GM19467 (cell line): Measurements from ENCODE around the gene DNAH2.

Experiments
- ATAC-seq: cut with Tn5 transposase; IDR thresholded peaks from one replicate; pipeline ENCODE4 v1.9.1; 2021; ENCODE audit warnings: mild to moderate bottlenecking, moderate library complexity; ENCODE audit not compliant: unreplicated experiment

Gene DNAH2

DNA sequence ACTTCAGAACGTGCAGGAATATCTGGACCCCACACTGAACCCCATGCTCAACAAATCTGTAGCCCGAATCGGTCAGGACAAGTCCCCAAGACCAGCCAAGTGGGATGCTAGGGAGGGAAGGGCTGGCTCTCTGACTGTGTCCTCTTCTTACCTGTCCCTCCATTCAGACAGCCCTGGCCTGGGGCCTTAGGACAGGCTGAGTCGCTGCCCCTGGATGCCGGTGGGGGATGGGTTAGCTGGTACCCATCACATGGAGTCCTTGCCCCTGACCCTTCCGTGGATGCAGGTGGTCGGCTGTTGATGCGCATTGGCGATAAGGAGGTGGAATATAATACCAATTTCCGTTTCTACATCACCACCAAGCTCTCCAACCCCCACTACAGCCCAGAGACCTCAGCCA lies 100.5 kb downstream of the DNAH2 start:
- no peak for ATAC-seq

DNA sequence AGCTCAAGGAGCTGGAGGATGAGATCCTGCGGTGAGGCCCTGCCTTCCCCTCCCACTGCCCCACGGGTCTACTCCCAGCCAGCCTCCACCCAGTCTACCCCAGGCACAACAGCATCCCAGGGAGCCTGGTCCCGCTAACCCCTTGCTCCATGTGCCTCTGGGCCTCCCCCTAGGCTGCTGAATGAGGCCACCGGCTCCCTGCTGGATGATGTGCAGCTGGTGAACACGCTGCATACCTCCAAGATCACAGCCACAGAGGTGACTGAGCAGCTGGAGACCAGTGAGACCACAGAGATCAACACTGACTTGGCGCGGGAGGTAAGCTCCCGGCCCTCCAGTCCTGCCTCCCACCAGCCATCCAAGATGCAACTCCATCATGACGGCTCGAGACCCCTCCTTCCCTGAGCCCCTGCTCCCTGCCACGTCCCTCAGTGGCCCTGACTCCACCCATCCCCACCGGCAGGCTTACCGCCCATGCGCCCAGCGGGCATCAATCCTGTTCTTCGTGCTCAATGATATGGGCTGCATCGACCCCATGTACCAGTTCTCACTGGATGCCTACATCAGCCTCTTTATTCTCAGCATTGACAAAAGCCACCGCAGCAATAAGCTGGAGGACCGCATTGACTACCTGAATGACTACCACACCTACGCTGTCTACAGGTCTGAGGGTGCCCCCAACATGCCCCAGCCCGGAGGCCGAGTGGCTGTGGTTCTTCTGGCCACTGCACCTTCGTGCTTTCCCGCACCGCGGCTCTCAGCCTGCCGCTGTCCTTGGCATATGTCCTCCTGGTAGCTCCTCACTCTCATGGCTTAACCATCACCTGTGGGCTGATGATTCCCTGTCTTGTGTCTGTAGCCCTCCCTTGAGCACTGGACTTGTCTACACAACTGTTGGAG lies 101.5 kb downstream of the DNAH2 start:
- no peak for ATAC-seq

DNA sequence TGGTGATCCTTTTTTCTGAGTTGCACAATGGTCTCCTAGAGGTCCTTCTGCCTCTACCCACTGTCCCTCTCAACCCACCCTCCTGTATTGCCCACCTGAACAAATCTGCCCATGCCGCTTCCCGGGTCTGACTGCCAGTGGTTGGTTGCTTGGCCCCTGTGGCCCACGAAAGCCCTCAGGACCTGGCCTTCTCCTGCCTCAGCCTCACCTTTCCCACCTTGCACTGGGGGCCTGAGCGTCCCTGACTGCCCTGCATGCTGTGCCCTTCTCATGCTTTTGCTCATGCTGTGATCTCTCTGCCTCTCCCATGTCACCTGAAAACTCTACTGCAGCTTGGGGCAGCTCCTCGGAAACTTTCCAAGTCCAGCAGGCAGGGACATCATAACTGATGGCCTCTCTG lies 102.7 kb downstream of the DNAH2 start:
- ATAC-seq, result no peak

DNA sequence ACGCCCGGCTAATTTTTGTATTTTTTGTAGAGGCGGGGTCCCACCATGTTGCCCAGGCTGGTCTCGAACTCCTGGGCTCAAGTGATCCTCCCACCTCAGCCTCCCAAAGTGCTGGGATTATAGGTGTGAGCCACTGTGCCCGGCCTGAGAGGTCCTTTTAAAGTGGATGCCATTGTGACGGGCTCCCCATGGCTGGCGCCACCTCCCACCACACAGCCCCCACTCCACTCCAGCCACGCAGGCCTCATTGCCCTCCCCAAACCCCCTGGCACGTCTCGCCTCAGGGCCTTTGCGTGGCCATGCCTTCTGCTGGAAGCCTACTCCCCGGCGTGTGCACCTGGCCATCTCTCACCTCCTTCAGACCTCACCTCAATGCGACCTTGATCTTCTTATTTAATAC lies 104.6 kb downstream of the DNAH2 start:
- no peak for ATAC-seq

DNA sequence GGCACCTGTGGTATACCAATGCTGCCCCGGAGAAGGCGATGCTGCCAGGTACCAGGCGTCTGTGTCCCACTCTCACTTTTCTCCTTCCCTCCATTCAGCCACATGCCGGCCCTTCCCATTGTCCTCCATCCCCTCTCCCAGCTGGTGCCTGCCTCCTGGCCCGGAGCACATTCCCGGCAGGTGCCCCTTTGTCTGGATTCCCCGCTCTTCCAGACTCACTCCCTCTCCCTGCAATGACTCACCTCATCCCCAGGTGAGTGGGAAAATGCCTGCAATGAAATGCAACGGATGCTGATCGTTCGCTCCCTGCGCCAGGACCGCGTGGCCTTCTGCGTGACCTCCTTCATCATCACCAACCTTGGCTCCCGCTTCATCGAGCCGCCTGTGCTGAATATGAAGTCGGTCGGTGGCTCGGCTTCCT lies 106.0 kb downstream of the DNAH2 start:
- no peak for ATAC-seq

DNA sequence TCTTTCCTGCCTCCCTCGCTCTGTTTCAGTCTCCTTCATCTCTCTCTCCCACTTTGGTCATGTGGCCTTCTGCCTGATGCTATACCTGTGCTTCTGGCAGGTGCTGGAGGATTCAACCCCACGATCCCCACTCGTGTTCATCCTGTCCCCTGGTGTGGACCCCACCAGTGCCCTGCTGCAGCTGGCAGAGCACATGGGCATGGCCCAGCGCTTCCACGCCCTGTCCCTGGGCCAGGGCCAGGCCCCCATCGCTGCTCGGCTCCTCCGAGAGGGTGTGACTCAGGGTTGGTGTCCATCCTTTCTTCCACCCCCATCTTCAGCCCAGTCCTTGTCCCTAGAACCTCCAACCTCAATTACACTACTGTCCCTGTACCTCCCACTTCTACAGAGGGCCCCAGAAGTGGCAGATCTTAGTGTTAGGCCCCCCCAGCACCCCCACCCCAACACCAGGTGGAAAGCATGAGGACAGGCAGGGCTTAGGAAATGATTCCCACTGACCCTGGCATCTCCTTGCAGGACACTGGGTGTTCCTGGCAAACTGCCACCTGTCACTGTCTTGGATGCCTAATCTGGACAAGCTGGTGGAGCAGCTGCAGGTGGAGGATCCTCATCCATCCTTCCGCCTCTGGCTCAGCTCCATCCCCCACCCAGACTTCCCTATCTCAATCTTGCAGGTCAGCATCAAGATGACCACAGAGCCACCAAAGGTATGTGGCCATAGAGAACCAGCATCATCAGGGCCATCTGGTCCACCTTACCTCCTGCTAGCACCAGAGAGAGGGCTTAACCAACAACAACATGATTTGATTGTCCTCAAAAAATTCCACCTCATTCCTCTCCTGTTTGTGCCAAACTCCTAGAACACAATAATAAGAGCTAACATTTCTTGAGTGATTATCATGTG lies 106.7 kb downstream of the DNAH2 start:
- no peak for ATAC-seq

DNA sequence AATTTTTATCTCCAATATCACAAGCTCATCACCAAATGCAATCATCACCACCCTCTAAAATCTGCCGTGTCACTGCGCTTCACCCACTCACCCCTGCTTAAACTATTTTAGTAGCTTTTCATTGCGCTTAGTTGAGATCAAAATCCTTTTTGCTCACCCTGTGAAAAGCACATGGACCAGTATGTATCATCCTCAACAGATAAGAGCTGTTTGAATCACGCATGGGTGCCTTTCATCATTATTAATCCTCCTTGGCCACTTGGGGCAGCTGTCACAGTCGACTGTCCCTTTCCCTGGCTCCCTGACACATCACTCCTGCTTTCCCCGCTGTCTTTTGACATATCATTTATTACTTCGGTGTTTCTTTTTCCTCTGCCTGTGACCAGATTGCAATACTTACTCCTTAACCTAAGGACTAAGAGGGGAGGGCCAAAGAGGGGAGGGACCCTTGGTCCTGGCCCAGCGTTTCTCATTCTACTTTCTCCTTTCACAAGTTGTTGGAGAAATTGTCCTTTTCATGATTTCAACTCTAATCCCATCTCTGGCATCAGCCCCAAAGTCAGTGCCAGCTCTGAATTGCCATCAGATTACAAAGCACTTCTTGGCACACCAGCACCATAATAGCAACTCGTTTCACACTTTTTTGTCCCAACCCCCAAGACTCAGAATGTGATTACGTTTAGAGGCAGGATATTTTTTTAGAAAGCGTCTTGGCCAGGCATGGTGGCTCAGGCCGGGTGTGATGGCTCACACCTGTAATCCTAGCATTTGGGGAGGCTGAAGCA lies 107.9 kb downstream of the DNAH2 start:
- no peak for ATAC-seq

DNA sequence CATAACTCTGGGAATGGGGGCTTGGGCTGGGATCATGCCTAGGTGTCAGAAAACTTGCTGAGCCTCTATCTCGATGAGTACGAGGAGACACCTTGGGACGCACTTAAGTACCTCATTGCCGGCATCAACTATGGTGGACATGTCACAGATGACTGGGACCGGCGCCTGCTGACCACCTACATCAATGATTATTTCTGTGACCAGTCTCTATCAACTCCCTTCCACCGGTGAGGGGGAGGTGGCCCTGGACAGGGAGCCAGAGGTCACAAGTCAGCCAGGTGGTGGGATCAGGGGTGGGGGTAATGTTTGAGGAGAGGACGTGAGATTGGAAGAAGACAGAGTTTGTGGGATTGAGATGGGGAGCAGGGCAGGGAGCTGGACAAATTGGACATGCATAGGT lies 113.1 kb downstream of the DNAH2 start:
- no peak for ATAC-seq

DNA sequence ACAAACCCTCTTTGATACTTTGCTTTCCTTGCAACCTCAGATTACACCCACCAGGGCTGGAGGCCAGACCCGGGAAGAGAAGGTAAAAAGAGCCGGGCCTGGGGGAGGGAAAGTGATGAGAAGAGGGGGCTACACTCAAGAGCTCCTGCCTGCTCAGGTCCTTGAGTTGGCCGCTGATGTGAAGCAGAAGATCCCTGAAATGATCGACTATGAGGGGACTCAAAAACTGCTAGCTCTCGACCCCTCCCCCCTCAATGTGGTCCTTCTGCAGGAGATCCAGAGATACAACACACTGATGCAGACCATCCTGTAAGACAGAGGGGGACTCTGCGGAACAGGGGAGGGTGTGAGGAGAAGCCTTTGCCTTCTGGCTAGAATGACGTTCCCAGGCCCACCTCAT lies 113.7 kb downstream of the DNAH2 start:
- ATAC-seq, result no peak

DNA sequence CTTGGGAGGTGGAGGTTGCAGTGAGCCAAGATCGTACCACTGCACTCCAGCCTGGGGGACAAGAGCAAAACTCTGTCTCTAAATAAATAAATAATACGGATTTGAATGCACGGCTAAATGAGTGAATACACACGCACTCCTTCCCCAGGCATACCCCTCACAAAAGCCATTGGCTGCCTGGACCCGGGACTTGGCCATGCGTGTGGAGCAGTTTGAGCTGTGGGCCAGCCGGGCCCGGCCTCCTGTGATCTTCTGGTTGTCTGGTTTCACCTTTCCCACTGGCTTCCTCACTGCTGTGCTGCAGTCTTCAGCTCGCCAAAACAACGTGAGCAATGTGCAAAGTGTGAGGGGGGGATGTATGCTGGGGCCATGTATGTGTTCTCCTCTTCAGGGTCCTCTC lies 114.9 kb downstream of the DNAH2 start:
- no peak for ATAC-seq

DNA sequence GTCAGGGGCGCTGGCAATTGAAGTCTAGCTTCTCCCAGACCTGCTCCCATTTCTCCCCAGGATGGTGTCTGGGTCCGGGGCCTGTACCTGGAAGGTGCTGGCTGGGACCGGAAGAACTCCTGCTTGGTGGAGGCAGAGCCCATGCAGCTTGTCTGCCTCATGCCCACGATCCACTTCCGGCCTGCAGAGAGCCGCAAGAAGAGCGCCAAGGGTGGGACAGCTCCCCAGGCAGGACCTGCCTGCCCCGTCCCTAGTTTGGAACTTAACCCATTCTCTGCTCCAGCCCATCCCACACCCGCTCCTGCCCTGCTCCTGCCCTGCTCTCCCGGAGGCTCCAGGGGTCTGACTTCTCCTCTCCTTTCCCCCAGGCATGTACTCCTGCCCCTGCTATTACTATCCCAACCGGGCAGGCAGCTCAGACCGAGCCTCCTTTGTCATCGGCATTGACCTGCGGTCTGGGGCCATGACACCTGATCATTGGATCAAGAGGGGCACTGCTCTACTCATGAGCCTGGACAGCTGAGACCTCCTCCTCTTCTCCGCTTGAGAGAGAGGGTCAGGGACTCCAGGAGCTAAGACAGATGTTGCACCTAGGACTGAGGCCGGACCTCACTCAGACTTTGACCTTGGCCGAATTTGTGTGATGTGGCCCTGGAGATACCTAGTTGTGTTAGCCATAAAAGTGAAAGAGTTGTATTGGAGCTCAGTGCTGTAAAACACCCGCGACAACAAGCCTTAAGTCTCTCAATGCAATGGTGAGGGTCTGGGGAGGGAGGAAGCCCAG lies 115.7 kb downstream of the DNAH2 start:
- no peak for ATAC-seq

DNA sequence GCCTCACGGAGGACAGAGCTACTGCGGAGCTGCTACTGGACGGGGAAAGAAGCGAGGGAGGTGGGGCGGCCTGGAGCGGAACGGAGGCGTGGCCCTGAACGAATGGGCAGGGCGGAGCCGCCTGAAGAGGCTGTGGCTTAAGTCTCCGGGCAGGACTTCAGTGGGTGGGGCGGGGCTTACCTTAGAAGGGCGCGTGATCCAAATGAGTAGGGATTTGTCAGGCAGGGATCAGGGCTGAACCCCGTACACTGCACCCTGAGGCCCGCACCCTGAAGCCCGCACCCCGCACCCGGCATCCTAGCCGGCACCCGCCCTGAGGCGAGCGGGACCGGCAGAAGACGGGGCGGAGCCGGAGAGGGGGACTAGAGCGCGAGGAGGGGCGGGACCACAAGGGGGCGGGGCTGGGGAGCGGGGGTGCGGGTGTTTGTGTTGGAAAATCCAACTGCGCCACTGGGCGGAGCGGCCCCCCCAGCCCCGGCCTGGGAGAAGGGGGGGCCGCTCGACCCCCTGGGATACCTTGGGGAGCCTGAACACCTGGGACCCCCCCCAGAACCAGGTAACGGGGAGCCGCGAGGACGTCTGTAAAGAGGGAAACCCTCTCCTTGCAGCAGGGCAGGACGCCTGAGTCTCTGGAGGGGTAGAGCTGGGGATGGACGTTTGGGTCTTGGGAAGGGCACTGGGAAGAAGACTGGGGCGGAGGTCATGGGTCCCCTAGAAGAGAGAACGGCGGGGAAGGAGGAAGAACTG lies 116.4 kb downstream of the DNAH2 start, which contains the start of gene KDM6B:
Gene KDM6B (plus strand): TSS at position 423 of the 747 bp plus-strand sequence. CDS start 11,338 bp downstream, outside the sequence.
- no peak for ATAC-seq

DNA sequence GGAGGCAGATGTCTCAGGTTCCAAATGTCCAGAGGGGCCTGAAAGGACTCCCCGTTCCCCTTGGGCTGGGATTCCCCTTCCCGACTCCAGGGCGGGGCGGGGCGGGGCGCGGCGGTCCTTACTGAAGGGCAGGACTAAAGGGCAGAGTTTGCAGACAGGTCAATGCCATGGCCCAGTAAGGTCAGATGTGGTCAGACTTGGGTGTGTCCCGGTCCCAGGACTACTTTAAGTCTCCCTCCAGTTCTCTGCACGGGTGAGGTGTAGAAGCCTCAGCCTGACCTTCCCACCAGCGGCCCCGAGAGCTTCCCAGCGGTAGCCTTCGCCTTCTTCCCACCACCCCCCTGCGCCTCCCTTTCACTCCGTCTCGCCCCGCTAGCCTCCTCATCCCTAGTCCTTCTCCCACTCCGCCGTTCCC lies 117.0 kb downstream of the DNAH2 start:
- ATAC-seq, result no peak

DNA sequence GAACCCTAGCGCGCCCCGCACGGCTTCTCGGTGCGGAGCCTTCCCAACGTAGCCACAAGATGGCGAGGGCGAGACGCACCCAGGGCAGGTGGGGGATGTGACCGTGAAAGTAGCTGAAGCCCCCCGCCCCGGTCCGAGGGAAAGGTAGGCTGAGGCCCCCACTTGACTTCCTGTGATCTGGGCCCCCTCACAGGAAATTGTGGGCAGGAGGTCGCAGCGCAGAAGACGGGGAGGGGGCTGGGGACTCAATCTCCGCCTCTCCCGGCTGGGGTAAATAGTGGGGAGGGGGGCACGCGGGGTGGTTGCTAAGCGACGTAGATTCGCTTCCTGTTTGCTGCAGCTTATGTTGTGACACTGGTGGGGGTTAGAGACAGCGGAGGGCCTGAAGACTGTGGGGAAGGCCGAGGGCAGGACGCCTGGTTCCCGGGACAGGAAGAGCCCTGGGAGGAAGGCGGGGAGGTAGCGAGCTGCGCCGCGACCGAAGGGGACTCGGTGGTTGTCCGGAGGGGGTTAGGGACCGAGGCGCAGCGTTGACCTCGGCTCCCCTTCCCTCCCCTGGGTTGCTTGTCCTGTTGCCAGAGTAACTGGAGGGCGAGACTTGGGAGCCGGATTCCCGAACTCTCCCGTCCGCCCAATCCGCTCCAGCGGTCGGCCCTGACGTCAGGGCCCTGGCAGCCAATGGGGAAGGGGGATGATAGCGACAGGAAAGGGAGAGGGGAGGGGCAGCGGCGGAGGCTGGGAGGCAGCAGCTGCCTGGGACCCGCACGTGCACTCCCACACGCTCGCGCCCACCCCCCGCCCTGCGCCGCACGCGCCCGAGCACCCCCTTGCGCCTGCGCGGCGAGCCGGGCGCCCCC lies 117.6 kb downstream of the DNAH2 start:
- peak; percentile 38 for ATAC-seq

DNA sequence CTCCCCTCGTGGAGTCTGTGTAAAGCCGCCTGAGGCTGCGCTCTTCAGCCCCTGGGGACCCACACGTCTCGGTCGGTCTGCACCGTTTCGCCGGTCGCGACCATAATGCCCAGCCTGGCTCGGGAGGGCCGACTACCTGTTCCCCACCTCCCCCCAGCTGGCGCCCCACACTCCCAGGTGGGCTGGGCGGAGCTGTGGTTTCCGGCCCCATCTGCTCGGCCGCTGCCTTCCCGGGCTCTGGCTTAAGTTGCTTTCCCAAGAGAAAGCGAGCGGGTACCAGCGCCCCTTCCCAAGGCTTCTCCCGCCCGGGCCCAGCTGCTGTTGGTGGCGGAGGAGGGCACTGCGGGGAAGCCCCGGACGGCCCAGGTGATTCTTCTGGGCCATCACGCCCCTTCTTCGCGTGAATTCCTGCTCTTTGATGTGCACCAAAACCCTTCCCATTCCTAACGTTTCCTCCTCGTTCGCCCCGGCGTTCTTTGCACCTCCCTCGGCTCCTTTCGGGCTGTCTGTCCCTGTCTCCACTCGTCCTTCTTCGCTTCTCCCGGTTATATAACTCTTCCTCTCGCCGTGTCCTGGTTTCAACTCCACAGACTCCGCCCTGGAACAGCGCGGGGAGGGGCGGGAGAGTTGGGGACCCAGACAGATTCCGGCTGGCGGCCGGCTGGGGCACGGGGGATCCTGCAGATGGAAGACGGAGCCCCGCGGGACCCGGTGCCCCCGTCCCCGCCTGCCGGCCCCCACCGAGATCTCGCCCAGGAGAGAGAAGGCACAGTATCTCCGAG lies 118.5 kb downstream of the DNAH2 start:
- peak; percentile 20 for ATAC-seq

DNA sequence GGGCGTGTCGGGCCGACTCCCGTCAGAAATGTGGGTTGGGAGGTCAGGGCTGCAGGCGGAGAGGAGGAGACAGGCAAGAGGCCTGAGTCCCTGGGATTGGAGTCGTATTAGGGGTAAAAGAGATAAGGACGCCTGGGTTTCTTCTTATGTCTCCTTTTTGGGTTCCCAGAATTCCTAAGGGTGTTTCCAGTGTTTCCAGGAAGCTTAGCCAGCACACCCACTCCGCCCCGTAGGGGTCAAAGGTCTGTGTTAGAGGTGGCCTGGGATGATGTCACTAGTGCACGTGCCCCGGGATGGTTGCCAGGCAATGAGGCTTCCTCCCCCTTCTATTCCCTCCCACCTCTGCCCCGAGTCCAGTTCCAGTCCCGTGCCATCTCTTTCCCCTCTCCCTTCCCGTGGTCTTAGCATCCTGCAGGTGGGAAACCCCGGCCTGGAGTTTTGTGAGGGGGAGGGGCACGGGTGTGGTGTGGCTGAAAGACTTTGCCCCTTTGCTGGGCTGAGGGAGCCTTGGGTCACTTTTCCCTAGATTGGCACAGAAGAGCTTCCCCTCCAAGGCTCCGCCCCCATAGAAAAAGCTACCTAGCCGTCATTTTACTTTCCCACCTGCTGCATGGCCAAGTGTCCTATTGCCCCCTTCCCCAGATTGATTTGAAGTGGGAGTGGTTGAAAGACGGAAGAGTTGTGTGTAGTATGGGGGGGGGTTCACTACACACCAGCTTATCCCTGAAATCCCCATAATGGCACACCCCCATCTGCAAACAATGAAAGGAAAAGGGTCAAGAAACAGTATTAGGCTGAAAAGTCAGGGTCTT lies 119.3 kb downstream of the DNAH2 start:
- peak; percentile 23 for ATAC-seq
